ENCODE measurements around the gene SLC6A6. TPM values are rescaled to one million over a fixed set of nuclear protein-coding genes. Genes with fewer than 3 reads are reported as not detected.

SLC6A6 gene
- total RNA-seq, 1 experiment from 2014 or later: 10.2 TPM

DNA sequence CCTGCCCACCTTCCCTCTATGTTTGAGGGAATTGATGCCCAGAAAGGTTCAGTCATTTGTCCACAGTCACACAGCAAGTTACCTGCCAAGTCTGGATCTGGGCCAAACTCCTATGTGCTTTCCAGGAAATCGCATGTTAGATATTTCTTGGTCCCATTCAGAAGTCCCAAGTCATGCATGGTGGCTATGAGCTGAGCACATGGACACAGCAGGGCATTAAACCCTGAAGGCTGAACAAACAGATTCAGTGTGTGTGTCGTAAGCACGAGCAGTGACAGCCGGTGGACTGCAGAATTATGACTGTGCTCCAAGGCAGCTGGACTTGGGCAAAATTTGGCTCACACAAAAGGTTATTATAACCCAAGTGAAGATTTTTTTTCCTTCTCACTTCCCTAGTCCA, 11.4 kb upstream of the SLC6A6 start:
- in situ Hi-C loops (cut with HindIII; ENCODE audit: low pct_unique_long_range_greater_than_20kb, low sequenced_read_pairs): no loop called here
- peak; percentile 74 for DNase-seq (ENCODE audit: low read depth, low spot score)

DNA sequence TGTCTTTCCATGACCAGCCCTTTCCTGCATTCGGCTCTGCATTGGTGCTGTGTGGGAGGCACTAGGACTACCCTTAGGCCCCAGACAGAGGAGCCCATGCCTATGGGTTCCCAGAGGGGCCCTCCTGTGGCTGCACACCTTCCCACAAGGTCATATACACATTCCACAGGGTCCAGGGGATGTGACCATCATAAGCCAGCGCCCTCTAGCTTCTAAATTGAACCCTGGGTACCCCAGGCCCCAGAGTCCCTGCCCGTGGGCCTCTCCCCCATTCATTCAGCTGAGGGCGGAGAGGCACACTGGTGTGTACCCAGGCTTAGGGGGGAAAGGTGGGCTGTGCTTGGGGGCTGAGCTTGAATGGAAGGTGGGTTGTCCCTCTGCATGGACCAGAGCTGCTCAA, 10.2 kb upstream of the SLC6A6 start:
- in situ Hi-C loops (cut with HindIII; ENCODE audit: low pct_unique_long_range_greater_than_20kb, low sequenced_read_pairs): no loop called here
- DNase-seq (ENCODE audit: low read depth, low spot score): no peak

DNA sequence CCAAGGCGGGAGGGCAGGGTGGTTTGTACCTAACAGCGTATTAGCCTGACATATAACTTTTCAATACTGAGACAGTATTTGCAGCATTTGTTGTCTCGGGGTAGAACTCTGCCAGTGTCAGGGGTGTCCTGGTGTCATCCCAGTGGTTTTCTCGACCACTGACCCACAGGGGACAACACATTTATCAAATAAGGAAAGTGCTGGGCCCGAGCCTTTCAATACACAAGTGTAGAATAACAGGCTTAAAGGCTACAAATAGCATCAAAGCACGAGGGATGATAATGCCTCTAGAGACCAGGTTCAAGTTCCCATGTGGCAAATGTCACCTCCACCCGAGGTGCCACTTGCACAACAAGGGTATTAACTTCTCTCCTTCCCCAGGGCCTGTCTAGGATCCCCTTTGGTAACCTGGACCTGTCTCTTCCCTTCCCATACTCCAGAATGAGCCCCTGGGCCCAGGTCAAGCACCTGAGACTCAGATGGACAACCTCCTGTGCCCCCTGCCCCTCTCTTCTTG, 9.5 kb upstream of the SLC6A6 start:
- in situ Hi-C loops (cut with HindIII; ENCODE audit: low pct_unique_long_range_greater_than_20kb, low sequenced_read_pairs): no loop called here

DNA sequence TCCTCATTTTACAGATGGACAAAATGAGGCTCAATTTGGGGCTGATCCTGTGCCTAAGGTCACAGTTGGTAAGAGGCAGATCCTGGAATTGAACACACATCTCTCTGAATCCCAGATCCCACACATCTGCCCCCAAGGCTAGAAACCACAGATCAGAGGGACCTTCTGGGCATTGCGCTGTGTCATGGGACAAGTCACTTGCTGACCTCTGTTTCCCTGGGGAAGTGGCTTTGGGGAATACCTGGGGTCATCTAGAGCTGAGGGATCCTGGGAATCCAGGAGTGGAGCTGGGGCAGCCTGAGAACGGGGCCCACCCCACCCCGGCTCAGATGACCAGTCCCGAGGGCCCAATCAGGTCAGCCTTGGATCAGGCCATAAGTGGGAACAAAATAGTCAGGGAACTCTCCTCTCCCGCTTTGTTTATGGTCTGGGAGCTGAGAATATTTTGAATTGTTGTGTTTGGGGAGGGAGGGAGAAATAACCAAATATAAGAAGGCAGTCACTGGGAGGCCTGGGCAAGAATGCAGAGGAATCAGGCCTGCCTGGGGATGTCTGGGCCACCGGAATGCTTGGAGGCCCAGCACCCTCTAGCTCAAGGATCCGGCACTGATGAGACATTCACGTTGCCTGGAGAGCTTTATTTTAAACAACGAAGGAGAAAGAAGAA, 8.8 kb upstream of the SLC6A6 start:
- no peak for DNase-seq (ENCODE audit: low read depth, low spot score)
- in situ Hi-C loops (cut with HindIII; ENCODE audit: low pct_unique_long_range_greater_than_20kb, low sequenced_read_pairs): no loop called here

More for the DNA sequence above, 9.5 kb upstream of the SLC6A6 start:
- DNase-seq (ENCODE audit: low read depth, low spot score): no peak

DNA sequence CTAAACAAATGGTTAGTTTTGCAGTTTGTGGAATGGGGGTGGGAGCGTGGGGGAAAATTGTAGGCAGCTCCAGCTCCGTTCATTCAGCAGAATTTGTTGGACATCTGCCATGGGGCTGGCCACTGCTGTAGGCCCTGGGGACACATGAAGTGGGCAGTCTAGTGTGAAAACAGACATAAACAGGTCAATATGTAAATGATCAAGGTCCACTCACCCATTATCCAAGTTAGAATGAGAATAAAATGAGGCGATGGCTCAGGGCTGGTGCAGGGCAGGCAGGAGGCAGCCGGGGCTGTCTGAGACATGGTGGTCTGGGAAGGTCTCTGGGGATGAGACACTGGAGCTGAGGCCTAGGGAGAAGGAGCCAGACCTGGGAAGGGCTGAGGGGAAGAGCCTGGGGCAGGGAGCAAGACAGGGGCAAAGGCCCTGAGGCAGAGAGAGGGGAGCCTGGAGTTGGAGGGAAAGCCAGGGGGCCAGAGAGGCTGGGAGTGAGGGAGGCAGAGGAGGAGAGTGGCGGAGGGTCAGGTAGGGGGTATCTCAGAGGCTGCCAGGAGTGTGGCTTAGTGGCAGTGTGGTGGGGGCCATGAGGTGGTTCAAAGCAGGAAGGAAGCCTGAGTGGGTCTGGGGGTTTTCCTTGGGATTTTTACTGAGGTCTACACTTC, 6.2 kb upstream of the SLC6A6 start:
- in situ Hi-C loops (cut with HindIII; ENCODE audit: low pct_unique_long_range_greater_than_20kb, low sequenced_read_pairs): no loop called here
- DNase-seq (ENCODE audit: low read depth, low spot score): no peak

DNA sequence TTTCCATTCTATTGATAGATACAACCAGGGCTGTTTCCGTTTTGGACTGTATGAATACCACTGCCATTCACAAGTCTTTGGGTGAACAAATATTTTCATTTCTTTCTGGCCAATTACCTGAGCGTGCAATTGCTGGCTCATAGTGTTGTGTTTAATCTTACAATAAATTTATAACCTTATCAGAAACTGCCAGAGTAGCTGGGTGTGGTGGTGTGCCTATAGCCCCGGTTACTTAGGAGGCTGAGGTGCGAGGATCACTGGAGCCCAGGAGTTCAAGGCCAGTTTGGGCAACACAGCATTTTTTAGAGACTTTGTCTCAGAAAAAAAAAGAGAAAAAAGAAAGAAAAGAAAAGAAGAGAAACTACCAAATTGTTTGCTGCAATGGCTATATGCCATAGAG, 5.4 kb upstream of the SLC6A6 start:
- in situ Hi-C loops (cut with HindIII; ENCODE audit: low pct_unique_long_range_greater_than_20kb, low sequenced_read_pairs): no loop called here
- DNase-seq (ENCODE audit: low read depth, low spot score): no peak

DNA sequence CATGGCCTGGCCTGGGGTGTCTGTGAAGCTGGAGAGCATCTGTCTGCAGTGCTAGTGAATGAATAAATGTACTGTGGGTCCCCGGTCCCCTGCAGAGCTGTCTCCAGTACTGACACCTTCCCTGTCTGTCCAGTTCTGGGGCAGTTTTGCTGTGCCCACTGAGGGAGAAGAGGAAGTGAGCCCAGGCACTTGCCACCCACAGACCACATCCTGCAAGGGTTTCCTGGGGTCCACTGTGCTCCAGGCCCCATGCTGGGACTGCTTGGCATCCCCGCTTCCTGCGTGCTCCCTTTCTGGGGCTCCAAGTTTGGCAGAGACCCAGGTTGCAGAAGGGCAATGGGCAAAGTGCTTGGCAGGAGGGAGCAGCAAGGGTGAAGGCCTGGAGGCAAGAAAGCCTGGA, 4.9 kb upstream of the SLC6A6 start:
- in situ Hi-C loops (cut with HindIII; ENCODE audit: low pct_unique_long_range_greater_than_20kb, low sequenced_read_pairs): no loop called here
- no peak for DNase-seq (ENCODE audit: low read depth, low spot score)

DNA sequence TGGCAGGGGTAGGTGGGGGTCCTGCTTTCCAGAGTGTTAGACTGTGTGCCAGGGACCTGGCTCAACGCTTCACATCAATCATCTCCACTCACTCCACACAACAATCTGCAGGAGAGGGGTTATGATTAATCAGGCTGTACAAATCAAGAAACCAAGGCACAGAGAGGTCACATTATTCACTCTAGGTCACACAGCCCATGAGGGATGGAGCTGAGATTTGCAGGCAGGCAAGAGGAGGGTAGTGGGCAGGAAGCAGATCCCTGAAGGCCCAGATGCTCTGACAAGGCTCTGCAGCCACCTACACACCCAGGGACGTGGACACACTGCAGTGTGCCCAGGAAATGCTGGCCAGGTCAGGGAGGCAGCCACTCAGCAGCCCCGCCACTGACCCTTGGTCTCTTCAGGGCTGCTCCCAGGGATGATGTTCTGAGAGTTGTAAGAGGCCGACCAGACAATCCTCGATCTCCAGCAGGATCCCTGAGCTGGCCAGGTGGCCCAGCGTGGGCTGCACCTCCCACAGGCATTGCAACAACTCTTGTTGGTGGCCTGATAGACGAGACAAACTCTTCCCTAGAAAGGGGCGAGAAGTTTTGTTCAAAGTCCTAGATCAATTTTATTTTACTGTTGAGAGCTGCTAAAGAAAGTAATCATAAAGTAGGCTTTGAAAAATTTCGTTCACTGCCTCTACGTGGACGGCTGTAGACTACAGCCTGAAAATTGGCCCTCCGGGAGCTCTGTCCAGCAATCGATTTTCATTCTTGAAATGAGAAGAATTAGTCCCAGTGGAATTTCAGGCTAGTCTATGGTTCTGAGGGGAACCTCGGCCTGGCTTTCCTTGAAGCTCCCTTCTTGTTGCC, 4.2 kb upstream of the SLC6A6 start:
- in situ Hi-C loops (cut with HindIII; ENCODE audit: low pct_unique_long_range_greater_than_20kb, low sequenced_read_pairs): no loop called here
- DNase-seq (ENCODE audit: low read depth, low spot score): no peak

DNA sequence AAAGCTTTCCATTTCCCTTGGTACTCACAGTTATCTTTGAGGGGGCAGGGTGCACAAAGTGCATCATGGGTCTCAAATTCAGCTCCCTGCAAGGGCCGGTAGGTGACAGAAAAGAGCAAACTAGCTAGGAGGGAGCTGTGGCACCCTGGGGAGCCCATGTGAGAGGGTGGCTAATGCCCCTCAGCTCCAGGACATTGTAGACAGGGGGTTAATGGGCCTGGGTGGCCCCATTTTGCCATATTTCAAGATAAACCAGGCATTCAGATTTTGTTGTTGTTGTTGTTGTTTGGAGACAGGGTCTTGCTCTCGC, 3.7 kb upstream of the SLC6A6 start:
- in situ Hi-C loops (cut with HindIII; ENCODE audit: low pct_unique_long_range_greater_than_20kb, low sequenced_read_pairs): no loop called here

DNA sequence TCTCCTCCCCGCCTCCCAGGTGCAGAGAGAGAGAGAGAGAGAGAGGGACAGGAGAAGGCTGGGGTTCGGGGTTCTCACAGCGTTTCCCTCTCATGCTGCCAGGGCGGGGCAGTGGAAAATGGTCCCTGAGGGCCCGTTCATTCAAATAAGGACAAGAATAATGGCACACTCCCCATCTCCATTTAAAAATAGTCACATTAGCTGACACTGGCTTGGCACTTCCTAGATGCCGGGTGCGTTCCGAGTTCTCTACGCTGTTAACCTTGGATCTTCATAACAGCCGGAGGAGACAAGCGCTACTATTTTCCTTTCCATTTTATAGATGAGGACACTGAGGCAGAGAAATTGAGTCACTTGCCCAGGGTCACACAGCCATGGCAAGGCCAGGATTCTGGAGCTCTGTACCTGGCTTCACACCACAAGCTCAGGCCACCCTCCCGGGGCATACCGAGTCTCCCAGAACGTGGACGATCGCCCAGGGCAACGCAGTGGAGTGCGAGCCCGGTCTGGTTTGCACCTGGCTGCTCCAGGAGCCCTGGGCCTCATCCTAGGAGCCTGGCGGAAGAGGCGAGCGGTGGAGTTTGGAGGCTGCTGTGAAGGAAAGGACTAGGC, 608 bp upstream of the SLC6A6 start:
- no peak for DNase-seq (ENCODE audit: low read depth, low spot score)
- in situ Hi-C loops (cut with HindIII; ENCODE audit: low pct_unique_long_range_greater_than_20kb, low sequenced_read_pairs): no loop called here

More for the DNA sequence above, 3.7 kb upstream of the SLC6A6 start:
- DNase-seq (ENCODE audit: low read depth, low spot score): peak; percentile 35

DNA sequence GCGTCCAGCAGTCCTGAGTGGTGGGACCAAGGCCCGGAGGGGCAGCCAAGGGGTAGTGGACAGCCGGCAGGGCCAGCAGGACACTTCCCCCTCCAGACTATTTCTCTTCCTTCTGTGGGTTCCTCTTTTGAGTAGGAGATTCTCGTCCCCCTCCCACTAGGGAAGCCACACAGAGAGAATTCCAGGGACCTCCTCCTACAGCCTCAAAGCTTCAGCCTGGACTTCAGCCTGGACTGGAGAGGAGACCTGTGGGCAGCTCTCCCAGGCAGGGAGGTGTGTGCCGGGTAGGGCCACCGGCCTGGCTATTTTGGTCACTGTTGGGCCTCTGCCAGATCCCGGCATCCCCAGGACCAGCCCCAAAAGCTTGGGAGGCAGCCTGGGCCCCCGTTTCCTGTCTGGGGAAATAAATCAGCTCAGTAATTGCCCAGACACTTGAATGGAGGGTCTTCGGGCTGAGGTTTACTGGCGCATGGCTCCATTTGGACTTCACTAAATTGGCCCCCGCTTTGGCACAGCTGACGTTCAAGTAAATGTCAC, 1.3 kb downstream of the SLC6A6 start:
- in situ Hi-C loops (cut with HindIII; ENCODE audit: low pct_unique_long_range_greater_than_20kb, low sequenced_read_pairs): no loop called here
- DNase-seq (ENCODE audit: low read depth, low spot score): no peak

DNA sequence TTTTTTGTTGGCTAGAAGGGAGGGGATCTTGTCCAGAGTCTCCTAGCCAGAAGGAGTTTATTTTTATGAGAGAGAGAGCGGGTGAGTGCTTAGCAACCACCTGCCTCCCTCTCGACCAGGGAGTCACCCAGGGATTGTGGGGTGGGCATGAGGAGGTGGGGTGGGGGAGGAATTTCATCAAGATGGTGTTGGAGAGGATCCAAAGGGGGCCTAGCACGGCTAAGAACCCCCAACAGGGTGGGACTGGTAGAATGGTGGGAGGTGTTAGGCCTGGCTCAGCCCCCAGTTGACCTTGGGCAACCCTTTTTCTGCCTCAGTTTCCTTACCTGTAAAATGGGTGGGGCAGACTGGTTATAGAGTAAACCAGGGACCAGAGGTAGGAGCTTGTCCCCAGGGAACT, 1.8 kb downstream of the SLC6A6 start:
- DNase-seq (ENCODE audit: low read depth, low spot score): no peak
- in situ Hi-C loops (cut with HindIII; ENCODE audit: low pct_unique_long_range_greater_than_20kb, low sequenced_read_pairs): no loop called here

DNA sequence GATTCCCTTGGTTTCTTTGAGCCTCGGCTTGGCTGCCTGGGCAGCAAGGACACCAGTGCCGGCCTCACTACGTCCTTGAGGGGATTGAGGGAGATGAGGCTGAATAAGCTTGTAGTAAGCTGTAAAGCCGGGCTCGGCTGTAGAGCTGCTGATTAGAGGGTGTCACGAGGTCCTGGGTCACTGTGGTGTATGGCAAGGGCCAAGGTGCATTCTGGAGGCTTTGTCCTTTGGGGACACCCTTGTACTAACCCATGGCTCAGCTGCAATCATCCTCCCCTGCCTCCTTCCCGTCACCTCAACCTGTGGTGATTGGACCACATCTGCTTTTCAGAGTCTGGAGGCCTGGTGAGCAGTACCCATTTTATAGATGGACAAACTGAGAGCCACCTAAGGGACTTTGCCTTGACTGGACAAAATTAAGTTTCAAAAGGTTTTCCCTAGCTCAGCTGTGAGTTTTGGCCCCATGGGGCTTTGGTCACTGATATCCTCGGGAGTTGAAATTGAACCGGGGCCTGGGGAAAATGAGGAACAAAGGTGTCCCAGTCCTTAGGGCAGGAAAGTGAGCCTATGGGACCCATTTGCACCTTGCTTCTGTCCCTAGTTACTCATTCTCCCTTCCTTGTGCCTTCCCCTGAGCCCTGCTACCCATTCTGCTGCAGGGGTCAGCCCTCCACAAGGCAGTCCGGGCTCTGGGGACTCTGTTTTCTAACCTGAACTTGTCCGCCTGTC, 2.4 kb downstream of the SLC6A6 start:
- no peak for DNase-seq (ENCODE audit: low read depth, low spot score)
- in situ Hi-C loops (cut with HindIII; ENCODE audit: low pct_unique_long_range_greater_than_20kb, low sequenced_read_pairs): no loop called here

DNA sequence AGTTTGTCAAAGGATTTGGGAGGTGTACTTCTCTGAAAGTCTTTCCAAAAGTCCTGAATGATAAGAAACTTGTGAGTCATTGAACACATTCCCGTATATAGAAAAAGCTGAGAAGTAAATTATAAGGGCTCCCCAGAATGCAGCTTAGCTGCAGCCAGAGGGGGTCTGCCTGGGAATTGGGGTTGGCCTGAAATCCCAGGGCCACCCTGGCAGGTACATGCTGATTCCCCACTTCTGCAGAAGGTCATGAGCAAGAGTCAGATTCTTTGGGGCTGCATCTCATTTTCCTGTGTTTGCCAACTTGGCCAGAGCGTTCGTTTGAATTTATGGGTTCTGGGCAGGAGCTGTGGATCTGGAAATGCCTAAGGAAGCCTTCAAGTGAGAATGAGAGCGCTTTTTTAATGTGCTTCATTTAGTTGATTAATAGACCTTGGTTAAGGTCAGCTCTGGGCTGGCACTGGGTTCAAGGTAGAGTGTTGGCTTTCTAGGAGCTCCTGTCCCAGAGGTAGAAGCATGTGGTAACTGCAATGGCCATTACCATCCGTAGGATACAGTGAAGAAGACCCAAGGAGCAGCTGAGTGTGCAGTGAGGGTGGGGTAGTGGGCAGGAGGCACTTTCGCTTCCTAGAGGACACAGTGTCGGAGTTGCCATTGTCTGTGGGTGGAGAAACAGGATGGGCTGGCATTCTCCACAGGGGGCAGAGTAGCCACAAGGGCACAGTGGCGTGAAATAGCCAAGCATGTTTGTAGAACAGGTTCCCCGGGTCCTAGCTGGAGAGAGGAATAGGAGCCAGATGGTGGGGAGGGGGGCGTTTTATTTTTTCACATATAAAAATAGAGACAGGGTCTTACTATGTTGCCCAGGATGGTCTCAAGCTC, 3.2 kb downstream of the SLC6A6 start:
- in situ Hi-C loops (cut with HindIII; ENCODE audit: low pct_unique_long_range_greater_than_20kb, low sequenced_read_pairs): no loop called here
- DNase-seq (ENCODE audit: low read depth, low spot score): no peak

DNA sequence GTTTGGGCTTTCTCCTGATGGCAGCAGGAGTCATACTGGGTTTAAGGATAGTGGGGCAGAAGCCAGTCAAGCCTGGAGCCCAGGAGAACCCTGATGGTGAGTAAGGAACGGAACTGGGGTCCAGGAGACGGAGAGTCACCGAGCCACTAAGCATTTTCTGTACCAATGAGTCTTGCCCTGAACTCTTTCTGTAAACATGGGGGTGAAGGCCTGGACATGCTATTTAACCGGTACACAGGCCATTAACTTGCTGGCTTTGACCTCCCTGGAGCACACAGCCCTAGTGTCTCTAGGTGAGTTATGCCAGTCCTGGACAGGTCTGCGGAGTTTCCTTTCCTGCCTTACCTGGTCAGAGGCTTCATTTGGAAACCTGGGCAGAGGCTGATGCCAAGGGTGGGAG, 3.9 kb downstream of the SLC6A6 start:
- DNase-seq (ENCODE audit: low read depth, low spot score): no peak
- in situ Hi-C loops (cut with HindIII; ENCODE audit: low pct_unique_long_range_greater_than_20kb, low sequenced_read_pairs): no loop called here

DNA sequence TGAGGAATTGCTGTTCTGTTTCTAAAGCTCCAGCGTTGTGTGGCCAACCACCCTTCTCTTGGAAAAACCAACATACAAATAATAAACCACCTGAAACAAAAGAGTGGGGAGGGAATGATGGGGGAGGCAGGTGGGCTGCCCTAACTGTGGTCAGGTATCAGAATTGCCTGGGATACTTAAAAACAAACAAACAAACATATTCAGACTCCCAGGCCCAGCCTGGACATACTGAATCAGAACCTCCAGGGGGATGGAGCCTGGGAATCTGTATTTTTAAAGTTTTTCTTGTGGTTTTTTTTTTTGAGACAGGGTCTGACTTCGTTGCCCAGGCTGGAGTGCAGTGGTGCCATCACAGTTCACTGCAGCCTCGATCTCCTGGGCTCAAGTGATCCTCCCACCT, 4.4 kb downstream of the SLC6A6 start:
- DNase-seq (ENCODE audit: low read depth, low spot score): no peak
- in situ Hi-C loops (cut with HindIII; ENCODE audit: low pct_unique_long_range_greater_than_20kb, low sequenced_read_pairs): no loop called here

DNA sequence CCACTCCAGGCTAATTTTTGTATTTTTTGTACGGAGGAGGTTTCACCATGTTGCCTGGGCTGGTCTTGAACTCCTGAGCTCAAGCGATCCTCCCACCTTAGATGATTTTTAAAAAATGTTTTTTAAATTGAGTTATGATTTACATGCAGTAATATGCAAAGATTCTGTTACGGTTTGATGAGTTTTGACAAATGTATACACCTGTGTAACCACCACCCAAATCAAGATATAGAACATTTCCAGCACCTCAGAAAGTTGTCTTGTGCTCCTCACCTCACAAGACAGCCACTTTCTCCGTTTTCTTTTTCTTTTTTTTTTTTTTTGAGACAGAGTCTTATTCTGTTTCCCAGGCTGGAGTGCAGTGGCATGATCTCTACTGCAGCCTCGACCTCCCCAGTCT, 4.8 kb downstream of the SLC6A6 start:
- in situ Hi-C loops (cut with HindIII; ENCODE audit: low pct_unique_long_range_greater_than_20kb, low sequenced_read_pairs): no loop called here
- DNase-seq (ENCODE audit: low read depth, low spot score): no peak

Measured in SK-MEL-5 (cell line).